Stomach (tissue), 9 donors: ENCODE measurements around the gene PCBP3. TPM values are rescaled to one million over a fixed set of nuclear protein-coding genes. Genes with fewer than 3 reads are reported as not detected.

Source experiments
- DNase-seq, 2 donors: peaks; one replicate each; pipeline versions ENCODE4 v3.0.0 to v3.0.0-alpha.2; 2013 to 2019
- H3K27ac ChIP-seq, 5 donors: fragments of 200-600 bp in 4 of 5; sonication (generic) in 4 of 5; one replicate each; pipeline ENCODE4 v1.5.1; 2013 to 2019; ENCODE audit warnings: mild to moderate bottlenecking in 1 of 5, moderate library complexity in 1 of 5
- H3K27me3 ChIP-seq, 3 donors: fragments of 200-600 bp; sonication (generic); one replicate each; pipeline ENCODE4 v1.5.1; 2017 to 2019; ENCODE audit warnings: mixed run types in 1 of 3
- H3K36me3 ChIP-seq, 4 donors: fragments of 200-600 bp; sonication (generic); 1 replicate in 3 of 4; 2 replicates in 1 of 4; pipeline ENCODE4 v1.5.1; 2016 to 2019
- H3K4me1 ChIP-seq, 4 donors: fragments of 200-600 bp; sonication (generic); one replicate each; pipeline ENCODE4 v1.5.1; 2016 to 2019
- H3K4me3 ChIP-seq, 4 donors: fragments of 200-600 bp; sonication (generic) in 3 of 4; one replicate each; pipeline ENCODE4 v1.5.1; 2016 to 2019; ENCODE audit warnings: mild to moderate bottlenecking in 1 of 4
- H3K9me3 ChIP-seq, 4 donors: fragments of 200-600 bp; sonication (generic); one replicate each; pipeline ENCODE4 v1.5.1; 2016 to 2019
- EP300 ChIP-seq: sonication (generic); formaldehyde crosslinking; IDR thresholded peaks from one replicate; pipeline ENCODE4 v1.6.1; 2017; ENCODE audit warnings: antibody characterized with exemption
- POLR2A ChIP-seq, 4 donors: fragments of 450-650 bp; IDR thresholded peaks; one replicate each; pipeline ENCODE4 v1.6.1; 2016; ENCODE audit warnings: antibody characterized with exemption in 4 of 4, control low read depth in 2 of 4, mild to moderate bottlenecking in 1 of 4, moderate library complexity in 1 of 4
- POLR2AphosphoS5 ChIP-seq, 3 donors: sonication (generic); formaldehyde crosslinking; IDR thresholded peaks; one replicate each; pipeline ENCODE4 v1.6.1; 2016; ENCODE audit warnings: antibody characterized with exemption in 3 of 3
- WGBS, 5 donors: extraction: QIAGEN DNeasy Blood & Tissue Kit in 3 of 5; methylation state at CpG; one replicate each; pipeline versions ENCODE4 v1.1.5 to v1.1.7; 2013 to 2018; 5-methylcytosine and 5-hydroxymethylcytosine counted together
- intact Hi-C: fragments of 100-400 bp; cut with DNase I; formaldehyde crosslinking; loops from one replicate; pipeline ENCODE4 v1.15.1; 2023; ENCODE audit warnings: low total_unique reads
- polyA plus RNA-seq, 3 donors: library from polyadenylated mRNA; stranded (reverse); fragments of 200-250 nt; gene quantifications; one replicate each; pipeline ENCODE4 v1.2.3, GENCODE V29; 2013
- total RNA-seq, 5 donors: library from RNA; depleted of rRNA; stranded (reverse); fragments of >200 nt; gene quantifications; one replicate each; pipeline versions ENCODE4 v1.1.0 to v1.2.3, GENCODE V29; 2014 to 2016
- TF ChIP-seq, protein P1 (sequence below), 7 experiments: fragments of 450-650 bp in 4 of 7; fragments of 200-600 bp in 3 of 7; sonication (generic) in 3 of 7; IDR thresholded peaks; one replicate each; pipeline ENCODE4 v1.5.1; 2016 to 2019; ENCODE audit warnings: antibody characterized with exemption in 7 of 7, control low read depth in 2 of 7, mild to moderate bottlenecking in 1 of 7
- donor health status: healthy with polysubstance abuse.
- donor health status: Bipolar disorder and iron deficiency.
- donor health status: healthy.

Gene PCBP3
- total and polyA plus RNA-seq, 8 donors: 1.8 to 10.9 (median 3.3) TPM; not detected in 3

DNA sequence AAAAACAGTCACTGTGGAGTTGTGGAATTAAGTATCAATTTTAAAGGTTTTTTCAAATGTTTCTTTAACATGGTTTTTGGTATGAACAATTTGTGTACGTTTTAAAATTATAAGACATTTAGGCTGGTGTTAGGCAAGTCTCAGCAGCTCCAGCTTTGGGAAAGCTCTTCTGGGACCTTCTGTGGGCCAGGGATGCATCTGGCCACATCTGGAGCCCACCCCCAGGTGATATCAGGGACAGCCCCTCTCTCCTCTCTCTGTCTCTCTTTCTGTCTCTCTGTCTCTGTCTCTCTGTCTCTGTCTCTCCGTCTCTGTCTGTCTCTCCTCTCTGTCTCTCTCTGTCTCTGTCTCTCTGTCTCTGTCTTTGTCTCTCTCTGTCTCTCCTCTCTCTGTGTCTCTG lies 336.7 kb downstream of the PCBP3 start:
- peaks cover 0 to 62% (median 18%) of the 10 kb centered on the region in 3 donors for H3K27me3 ChIP-seq
- H3K27ac ChIP-seq: peak overlapping the region in 4 of 5 donors; percentile 63 to 87 (median 86)
- no peak for DNase-seq
- WGBS, 5 donors: 55 to 76% (median 69%) methylated on average over 2 of the region's 2 CpGs
- no peaks in the 10 kb centered on the region for H3K9me3 ChIP-seq
- H3K36me3 ChIP-seq: peaks cover 0 to 15% (median under 1%) of the 10 kb centered on the region in 4 donors
- no peak for TF ChIP-seq POLR2A (IDR thresholded peaks at IDR 0.05)
- TF ChIP-seq, protein P1, sequence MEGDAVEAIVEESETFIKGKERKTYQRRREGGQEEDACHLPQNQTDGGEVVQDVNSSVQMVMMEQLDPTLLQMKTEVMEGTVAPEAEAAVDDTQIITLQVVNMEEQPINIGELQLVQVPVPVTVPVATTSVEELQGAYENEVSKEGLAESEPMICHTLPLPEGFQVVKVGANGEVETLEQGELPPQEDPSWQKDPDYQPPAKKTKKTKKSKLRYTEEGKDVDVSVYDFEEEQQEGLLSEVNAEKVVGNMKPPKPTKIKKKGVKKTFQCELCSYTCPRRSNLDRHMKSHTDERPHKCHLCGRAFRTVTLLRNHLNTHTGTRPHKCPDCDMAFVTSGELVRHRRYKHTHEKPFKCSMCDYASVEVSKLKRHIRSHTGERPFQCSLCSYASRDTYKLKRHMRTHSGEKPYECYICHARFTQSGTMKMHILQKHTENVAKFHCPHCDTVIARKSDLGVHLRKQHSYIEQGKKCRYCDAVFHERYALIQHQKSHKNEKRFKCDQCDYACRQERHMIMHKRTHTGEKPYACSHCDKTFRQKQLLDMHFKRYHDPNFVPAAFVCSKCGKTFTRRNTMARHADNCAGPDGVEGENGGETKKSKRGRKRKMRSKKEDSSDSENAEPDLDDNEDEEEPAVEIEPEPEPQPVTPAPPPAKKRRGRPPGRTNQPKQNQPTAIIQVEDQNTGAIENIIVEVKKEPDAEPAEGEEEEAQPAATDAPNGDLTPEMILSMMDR (IDR thresholded peaks at IDR 0.05): no peak
- TF ChIP-seq POLR2AphosphoS5 (IDR thresholded peaks at IDR 0.05): no peak
- no peak for TF ChIP-seq EP300
- H3K4me1 ChIP-seq: peaks cover 2 to 80% (median 61%) of the 10 kb centered on the region in 4 donors
- intact Hi-C loops: no loop called here
- no peak overlapping the region for H3K4me3 ChIP-seq

DNA sequence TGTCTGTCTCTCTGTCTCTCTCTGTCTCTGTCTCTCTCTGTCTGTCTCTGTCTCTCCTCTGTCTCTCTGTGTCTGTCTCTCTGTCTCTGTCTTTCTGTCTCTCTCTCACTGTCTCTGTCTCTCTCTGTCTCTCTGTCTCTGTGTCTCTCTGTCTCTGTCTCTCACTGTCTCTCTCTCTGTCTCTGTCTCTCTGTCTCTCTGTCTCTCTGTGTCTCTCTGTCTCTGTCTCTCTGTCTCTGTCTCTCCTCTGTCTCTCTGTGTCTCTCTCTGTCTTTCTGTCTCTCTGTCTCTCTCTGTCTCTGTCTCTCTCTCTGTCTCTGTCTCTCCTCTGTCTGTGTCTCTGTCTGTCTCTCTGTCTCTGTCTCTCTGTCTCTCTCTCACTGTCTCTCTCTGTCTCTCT lies 337.2 kb downstream of the PCBP3 start:
- Histone ChIP-seq H3K4me3 (peak overlapping the region; percentile 43 to 89 (median 76)), H3K36me3 (peaks cover 0 to 19% (median 4%) of the 10 kb centered on the region in 4 donors), H3K27ac (peak overlapping the region; percentile 63 to 87 (median 86)), H3K4me1 (peaks cover 0 to 80% (median 59%) of the 10 kb centered on the region in 4 donors), H3K27me3 (peaks cover 0 to 57% (median 16%) of the 10 kb centered on the region in 3 donors), H3K9me3 (no peaks in the 10 kb centered on the region)
- no peak for TF ChIP-seq POLR2A (IDR thresholded peaks at IDR 0.05)
- TF ChIP-seq POLR2AphosphoS5 (IDR thresholded peaks at IDR 0.05): no peak
- TF ChIP-seq, protein P1 (IDR thresholded peaks at IDR 0.05): no peak
- no peak for TF ChIP-seq EP300
- DNase-seq: no peak
- intact Hi-C loops: no loop called here

DNA sequence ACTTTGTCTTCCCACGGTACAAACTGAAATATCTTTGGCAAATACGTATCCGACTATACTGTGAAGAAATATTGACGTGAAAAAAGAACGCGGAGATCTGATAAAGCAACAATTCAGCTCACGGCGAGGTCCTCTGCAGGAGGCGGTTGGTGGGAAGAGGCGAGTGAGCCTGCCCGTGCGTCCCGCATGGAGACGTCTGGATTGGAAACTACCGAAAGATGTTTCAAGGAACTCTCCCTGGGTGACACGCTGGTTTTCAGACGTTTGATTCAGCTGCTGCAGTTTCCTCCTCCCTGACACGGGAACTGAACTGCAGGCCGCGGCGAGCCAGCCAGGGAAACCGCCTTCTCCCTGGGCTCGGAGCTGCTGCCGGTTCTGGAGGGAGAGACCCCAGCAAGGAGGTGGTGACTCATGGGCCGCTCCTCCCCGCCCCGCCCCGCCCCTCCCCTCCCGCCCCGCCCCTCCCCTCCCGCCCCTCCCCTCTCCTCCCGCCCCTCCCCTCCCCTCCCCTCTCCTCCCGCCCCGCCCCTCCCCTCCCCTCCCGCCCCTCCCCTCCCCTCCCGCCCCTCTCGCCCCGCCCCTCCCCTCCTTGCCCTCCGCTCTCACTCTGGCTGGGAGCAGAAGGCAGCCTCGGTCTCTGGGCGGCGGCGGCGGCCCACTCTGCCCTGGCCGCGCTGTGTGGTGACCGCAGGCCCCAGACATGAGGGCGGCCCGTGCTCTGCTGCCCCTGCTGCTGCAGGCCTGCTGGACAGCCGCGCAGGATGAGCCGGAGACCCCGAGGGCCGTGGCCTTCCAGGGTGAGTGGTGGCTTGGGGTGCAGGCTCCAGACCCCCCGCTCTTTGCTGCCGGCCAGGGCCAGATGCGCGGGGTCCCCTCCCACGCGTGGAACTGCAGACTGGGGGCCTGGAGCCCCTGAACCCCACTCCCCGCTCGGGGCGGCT lies 337.9 kb downstream of the PCBP3 start, which contains the start of gene COL6A1:
TSS of gene COL6A1 (plus strand) at position 620 of the 941 bp plus-strand sequence. CDS start at position 701, 81 bp downstream.
- TF ChIP-seq POLR2AphosphoS5 (IDR thresholded peaks at IDR 0.05) (peak; percentile 79 to 90 (median 90)), EP300 (no peak), POLR2A (IDR thresholded peaks at IDR 0.05) (no peak)
- TF ChIP-seq, protein P1 (IDR thresholded peaks at IDR 0.05): no peak
- Histone ChIP-seq H3K27ac (peak within 1 kb of the TSS; percentile 77 to 87 (median 86)), H3K36me3 (peaks cover 4 to 26% (median 11%) of the 10 kb centered on the region in 4 donors), H3K27me3 (peaks cover 0 to 56% (median 16%) of the 10 kb centered on the region in 3 donors), H3K4me3 (peak within 1 kb of the TSS; percentile 71 to 89 (median 78)), H3K4me1 (peaks cover 0 to 82% (median 59%) of the 10 kb centered on the region in 4 donors), H3K9me3 (no peaks in the 10 kb centered on the region)
- intact Hi-C loops: no loop called here
- 1 to 2% (median 1%) methylated on average over 17 to 53 of the region's 63 CpGs for WGBS, 5 donors
- DNase-seq: peak; percentile 64 to 95

DNA sequence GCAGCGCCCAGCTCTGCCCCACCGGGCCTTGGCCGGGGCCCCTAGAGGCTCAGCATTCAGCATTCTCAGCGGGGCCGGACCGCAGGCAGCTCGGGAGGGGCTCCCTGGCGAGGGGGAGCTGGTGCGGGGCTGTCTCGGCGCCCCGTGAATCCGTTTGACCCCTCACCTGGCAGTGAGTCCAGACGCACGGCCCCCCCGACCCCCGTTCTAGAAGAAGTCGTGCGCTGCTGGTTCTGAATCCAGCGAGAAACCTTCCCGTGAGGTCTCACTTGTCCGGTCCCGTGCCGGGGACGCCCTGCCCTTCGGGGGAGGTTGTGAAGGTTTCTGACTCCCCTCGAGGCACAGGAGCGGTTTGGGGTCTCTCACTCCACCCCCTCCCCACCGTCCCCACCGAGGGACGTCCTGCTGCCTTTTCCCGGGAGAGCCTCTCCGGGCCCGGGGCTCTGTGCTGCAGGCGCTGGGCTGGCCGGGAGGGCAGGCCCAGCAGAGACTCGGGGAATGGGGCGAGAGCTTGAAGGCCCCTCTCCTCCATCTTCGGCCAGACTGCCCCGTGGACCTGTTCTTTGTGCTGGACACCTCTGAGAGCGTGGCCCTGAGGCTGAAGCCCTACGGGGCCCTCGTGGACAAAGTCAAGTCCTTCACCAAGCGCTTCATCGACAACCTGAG lies 338.7 kb downstream of the PCBP3 start:
- TF ChIP-seq POLR2A (IDR thresholded peaks at IDR 0.05) (no peak), EP300 (no peak)
- TF ChIP-seq, protein P1 (IDR thresholded peaks at IDR 0.05): no peak
- peak overlapping the region; percentile 77 to 84 (median 83) for H3K27ac ChIP-seq
- peaks cover 0 to 48% (median 9%) of the 10 kb centered on the region in 3 donors for H3K27me3 ChIP-seq
- 4 to 12% (median 4%) methylated on average over 13 to 45 of the region's 45 CpGs for WGBS, 5 donors
- H3K4me3 ChIP-seq: peak overlapping the region; percentile 71 to 89 (median 78)
- peaks cover 0 to 86% (median 56%) of the 10 kb centered on the region in 4 donors for H3K4me1 ChIP-seq
- no peak for DNase-seq
- no peaks in the 10 kb centered on the region for H3K9me3 ChIP-seq
- H3K36me3 ChIP-seq: peaks cover 12 to 34% (median 19%) of the 10 kb centered on the region in 4 donors
- intact Hi-C loops: no loop called here
